Fibroblast of lung (primary cell): ENCODE results near the gene ACAD11.

ENCODE experiments used
- EZH2 ChIP-seq: IDR thresholded peaks from 2 replicates; pipeline ENCODE4 v1.5.1; 2012; ENCODE audit warnings: low read length, control low read depth, mild to moderate bottlenecking; ENCODE audit errors: missing control alignments
- TF ChIP-seq, protein P1 (sequence below), 2 donors: IDR thresholded peaks in 1 of 2; conservative IDR thresholded peaks in 1 of 2; 1 replicate in 1 of 2; 2 replicates in 1 of 2; pipeline ENCODE4 v1.5.1; 2011 to 2012; ENCODE audit warnings: low read length in 2 of 2, control low read depth in 1 of 2, inconsistent platforms in 1 of 2, low read depth in 1 of 2, mild to moderate bottlenecking in 1 of 2

DNA sequence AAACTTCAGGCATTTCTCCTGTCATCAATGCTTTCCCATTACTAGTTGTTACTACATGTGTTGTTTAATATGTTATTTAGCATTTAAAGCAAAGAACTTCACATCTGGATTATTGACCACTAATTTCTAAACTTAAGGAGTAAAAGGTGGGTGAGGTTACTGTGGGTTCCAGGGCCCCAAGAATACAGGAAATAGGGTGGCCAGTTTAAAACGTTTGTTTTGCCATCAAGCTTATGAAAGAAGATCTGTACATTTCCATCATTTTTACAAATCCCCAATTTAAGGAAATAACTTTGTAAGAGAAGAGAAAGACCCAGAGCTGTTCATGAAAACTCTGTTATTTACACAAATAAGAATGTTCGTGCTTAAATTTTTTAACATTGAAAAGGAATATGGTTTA lies 117.0 kb downstream of the ACAD11 start:
- TF ChIP-seq, protein P1, sequence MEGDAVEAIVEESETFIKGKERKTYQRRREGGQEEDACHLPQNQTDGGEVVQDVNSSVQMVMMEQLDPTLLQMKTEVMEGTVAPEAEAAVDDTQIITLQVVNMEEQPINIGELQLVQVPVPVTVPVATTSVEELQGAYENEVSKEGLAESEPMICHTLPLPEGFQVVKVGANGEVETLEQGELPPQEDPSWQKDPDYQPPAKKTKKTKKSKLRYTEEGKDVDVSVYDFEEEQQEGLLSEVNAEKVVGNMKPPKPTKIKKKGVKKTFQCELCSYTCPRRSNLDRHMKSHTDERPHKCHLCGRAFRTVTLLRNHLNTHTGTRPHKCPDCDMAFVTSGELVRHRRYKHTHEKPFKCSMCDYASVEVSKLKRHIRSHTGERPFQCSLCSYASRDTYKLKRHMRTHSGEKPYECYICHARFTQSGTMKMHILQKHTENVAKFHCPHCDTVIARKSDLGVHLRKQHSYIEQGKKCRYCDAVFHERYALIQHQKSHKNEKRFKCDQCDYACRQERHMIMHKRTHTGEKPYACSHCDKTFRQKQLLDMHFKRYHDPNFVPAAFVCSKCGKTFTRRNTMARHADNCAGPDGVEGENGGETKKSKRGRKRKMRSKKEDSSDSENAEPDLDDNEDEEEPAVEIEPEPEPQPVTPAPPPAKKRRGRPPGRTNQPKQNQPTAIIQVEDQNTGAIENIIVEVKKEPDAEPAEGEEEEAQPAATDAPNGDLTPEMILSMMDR (conservative IDR thresholded peaks at IDR 0.05 in 1 of 2, IDR thresholded peaks at IDR 0.05 in 1 of 2; ENCODE audit: low read depth in 1 of 2, low read length in 2 of 2): no peak
- no peak for TF ChIP-seq EZH2
